ENCODE measurements around the gene PHAF1. TPM values are rescaled to one million over a fixed set of nuclear protein-coding genes. Genes with fewer than 3 reads are reported as not detected.
A peak's percentile ranks its signal among the peaks of the same experiment; 100 is the strongest.

The PHAF1 gene
- total RNA-seq, 1 experiment from 2014 or later = 30.7 TPM

DNA sequence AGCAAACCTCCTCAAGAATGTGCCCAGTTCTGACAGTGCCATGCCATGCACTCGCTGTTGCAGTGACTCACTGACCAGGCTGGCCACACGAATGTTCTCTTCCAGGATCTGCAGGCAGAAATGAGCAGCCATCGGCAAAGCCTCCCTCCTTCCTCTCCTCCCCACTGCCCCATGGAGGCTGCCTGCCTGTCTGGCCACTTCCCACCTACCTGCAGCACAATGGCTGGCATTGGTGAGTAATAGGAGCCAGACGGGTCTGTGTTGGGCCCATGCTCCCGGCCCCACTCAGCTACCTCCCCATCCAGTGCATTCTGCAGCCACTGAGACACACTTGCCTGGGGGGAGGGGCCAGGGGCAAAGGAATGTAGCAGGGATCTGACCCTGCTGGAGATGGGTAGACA, 76.8 kb downstream of the PHAF1 start:
- no peaks in the 10 kb centered on the region for H3K27me3 ChIP-seq (ENCODE audit: low read length)
- no peaks in the 10 kb centered on the region for H3K9me2 ChIP-seq (replicated peaks; ENCODE audit: insufficient read depth, low read length)
- no peak overlapping the region for H3K4me3 ChIP-seq (ENCODE audit: low read length)
- H3K4me1 ChIP-seq (ENCODE audit: low read length) = peaks cover 22% of the 10 kb centered on the region
- no peaks in the 10 kb centered on the region for H3K79me2 ChIP-seq (ENCODE audit: low read length)
- no peak overlapping the region for H3K9ac ChIP-seq (ENCODE audit: low read length)
- H3K4me2 ChIP-seq (ENCODE audit: low read depth, low read length, poor library complexity, severe bottlenecking) = no peak overlapping the region
- no peak overlapping the region for H3K27ac ChIP-seq (ENCODE audit: low read length)
- no peaks in the 10 kb centered on the region for H3K9me3 ChIP-seq (ENCODE audit: low read length)
- H4K20me1 ChIP-seq (ENCODE audit: insufficient read depth, low read depth, low read length) = no peaks in the 10 kb centered on the region
- no peaks in the 10 kb centered on the region for H3K36me3 ChIP-seq (ENCODE audit: insufficient read depth, low read length)
- no peak overlapping the region for H2AFZ ChIP-seq (ENCODE audit: low read length)
- DNase-seq = no peak

DNA sequence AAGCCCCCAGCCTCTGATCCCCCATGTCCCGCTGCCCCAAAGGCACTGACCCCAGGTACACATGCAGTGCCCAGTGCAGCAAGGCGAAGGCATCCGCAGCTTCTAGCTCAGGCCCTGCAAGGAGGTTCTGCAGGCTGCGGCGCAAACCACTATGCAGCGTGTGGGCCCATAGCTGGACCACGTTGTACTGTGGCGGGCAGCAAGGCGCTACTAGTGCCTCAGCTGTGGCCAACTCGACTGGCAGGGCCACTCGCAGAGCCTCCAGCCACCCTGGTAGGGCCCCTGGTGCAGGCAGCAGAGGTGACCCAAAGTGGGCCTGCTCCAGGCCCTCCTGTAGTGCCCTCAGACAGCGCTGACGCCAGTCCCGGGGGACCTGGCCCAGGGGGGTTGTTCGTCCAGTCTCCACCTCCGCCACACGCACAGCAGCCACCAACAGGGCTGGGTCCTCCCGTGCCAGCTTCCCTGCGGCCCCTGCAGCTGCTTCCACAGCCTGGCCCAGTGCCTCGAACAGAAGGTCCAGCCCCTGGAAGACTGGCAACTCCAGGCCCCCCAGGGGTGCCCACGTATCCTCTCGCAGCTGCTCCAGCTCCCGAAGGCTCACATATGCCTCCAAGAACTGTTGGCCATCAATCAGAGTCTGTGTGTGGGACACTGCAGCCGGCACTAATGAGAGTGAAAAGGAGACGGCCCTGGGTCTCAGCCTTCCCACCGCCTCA, 77.6 kb downstream of the PHAF1 start:
- DNase-seq = no peak
- no peaks in the 10 kb centered on the region for H3K27me3 ChIP-seq (ENCODE audit: low read length)
- peaks cover 3% of the 10 kb centered on the region for H3K79me2 ChIP-seq (ENCODE audit: low read length)
- no peak overlapping the region for H3K27ac ChIP-seq (ENCODE audit: low read length)
- H3K4me2 ChIP-seq (ENCODE audit: low read depth, low read length, poor library complexity, severe bottlenecking) = no peak overlapping the region
- H2AFZ ChIP-seq (ENCODE audit: low read length) = no peak overlapping the region
- H3K9me3 ChIP-seq (ENCODE audit: low read length) = no peaks in the 10 kb centered on the region
- H3K9ac ChIP-seq (ENCODE audit: low read length) = no peak overlapping the region
- H4K20me1 ChIP-seq (ENCODE audit: insufficient read depth, low read depth, low read length) = peaks cover 2% of the 10 kb centered on the region; the same call in 1 of the 2 replicates
- no peaks in the 10 kb centered on the region for H3K9me2 ChIP-seq (replicated peaks; ENCODE audit: insufficient read depth, low read length)
- no peak overlapping the region for H3K4me3 ChIP-seq (ENCODE audit: low read length)
- H3K36me3 ChIP-seq (ENCODE audit: insufficient read depth, low read length) = no peaks in the 10 kb centered on the region
- peaks cover 19% of the 10 kb centered on the region for H3K4me1 ChIP-seq (ENCODE audit: low read length)

DNA sequence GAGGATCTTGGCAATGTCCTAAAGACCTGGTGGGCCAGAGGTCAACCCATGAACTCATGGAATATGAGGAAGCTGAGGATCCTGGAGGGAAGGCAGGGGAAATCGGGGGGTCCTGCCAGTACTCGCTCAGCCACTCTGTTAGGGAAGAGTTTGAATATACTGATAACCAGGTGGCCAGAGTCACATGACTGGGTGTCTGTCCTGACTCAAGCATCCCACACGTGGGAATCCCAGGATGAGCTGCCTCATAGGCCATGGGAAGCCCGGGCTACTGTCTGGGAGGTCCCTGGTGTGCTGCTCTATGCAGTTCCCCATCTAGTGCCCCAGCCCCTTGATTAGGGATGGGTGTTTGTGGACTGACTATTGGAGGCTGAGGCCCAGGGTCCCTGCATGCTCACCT, 78.6 kb downstream of the PHAF1 start:
- H3K9ac ChIP-seq (ENCODE audit: low read length) = no peak overlapping the region
- H3K9me2 ChIP-seq (replicated peaks; ENCODE audit: insufficient read depth, low read length) = no peaks in the 10 kb centered on the region
- H3K4me2 ChIP-seq (ENCODE audit: low read depth, low read length, poor library complexity, severe bottlenecking) = no peak overlapping the region
- H4K20me1 ChIP-seq (ENCODE audit: insufficient read depth, low read depth, low read length) = peaks cover 12% of the 10 kb centered on the region
- no peak overlapping the region for H2AFZ ChIP-seq (ENCODE audit: low read length)
- H3K27me3 ChIP-seq (ENCODE audit: low read length) = no peaks in the 10 kb centered on the region
- no peak overlapping the region for H3K27ac ChIP-seq (ENCODE audit: low read length)
- H3K9me3 ChIP-seq (ENCODE audit: low read length) = no peaks in the 10 kb centered on the region
- H3K79me2 ChIP-seq (ENCODE audit: low read length) = peaks cover 13% of the 10 kb centered on the region
- H3K36me3 ChIP-seq (ENCODE audit: insufficient read depth, low read length) = peaks cover 1% of the 10 kb centered on the region; the same call in 1 of the 2 replicates
- no peak overlapping the region for H3K4me3 ChIP-seq (ENCODE audit: low read length)
- peaks cover 16% of the 10 kb centered on the region for H3K4me1 ChIP-seq (ENCODE audit: low read length)
- no peak for DNase-seq

DNA sequence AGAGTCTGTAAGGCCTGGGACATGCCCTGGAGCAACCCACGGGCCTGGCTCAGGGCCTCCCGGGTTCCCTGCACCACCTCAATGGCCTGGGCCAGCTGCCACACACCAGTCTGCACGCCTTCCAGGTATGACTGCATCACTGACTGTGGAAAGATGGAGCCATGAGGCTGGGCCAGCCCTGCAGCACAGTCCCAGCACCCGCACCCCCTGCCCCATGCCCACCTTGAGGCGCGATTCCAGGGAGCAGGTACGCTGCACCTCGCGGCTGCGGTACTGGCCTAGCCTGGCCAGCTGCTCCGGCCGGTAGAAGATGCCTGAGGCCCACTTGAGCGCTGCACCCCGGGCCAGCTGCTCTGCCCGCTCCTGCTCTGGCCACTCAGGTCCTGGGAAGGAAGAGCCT, 79.1 kb downstream of the PHAF1 start:
- no peaks in the 10 kb centered on the region for H3K9me2 ChIP-seq (replicated peaks; ENCODE audit: insufficient read depth, low read length)
- H3K79me2 ChIP-seq (ENCODE audit: low read length) = peaks cover 18% of the 10 kb centered on the region
- no peak overlapping the region for H3K4me3 ChIP-seq (ENCODE audit: low read length)
- H2AFZ ChIP-seq (ENCODE audit: low read length) = no peak overlapping the region
- H3K4me1 ChIP-seq (ENCODE audit: low read length) = peaks cover 20% of the 10 kb centered on the region
- no peaks in the 10 kb centered on the region for H3K9me3 ChIP-seq (ENCODE audit: low read length)
- no peaks in the 10 kb centered on the region for H3K27me3 ChIP-seq (ENCODE audit: low read length)
- H3K4me2 ChIP-seq (ENCODE audit: low read depth, low read length, poor library complexity, severe bottlenecking) = no peak overlapping the region
- no peak overlapping the region for H3K27ac ChIP-seq (ENCODE audit: low read length)
- H3K9ac ChIP-seq (ENCODE audit: low read length) = no peak overlapping the region
- peaks cover 6% of the 10 kb centered on the region; the same call in 1 of the 2 replicates for H3K36me3 ChIP-seq (ENCODE audit: insufficient read depth, low read length)
- no peak for DNase-seq
- H4K20me1 ChIP-seq (ENCODE audit: insufficient read depth, low read depth, low read length) = peaks cover 17% of the 10 kb centered on the region

DNA sequence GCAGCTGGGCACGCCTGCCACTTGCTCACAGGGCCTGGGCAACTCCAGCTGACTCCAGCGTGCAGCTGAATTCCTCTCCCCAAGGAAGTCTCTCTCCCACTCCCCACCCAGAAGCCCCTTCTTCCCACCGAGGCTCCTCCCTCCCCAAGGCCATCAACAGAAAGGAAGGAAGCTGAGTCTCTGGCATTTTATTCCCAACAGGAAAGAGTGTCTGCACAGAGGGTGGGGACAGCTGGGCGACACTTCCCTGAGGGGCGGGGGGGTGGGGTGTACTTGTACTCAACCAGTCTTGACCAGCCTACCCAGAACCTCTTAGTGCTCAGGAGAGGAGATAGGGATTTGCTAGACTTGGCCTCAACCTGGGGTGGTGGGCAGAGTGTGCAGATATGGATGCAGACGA, 80.3 kb downstream of the PHAF1 start, which contains the start of gene EXOC3L1:
Gene EXOC3L1 (minus strand): TSS at position 96 of the 400 bp plus-strand sequence. CDS start 460 bp downstream, outside the sequence.
- H3K9ac ChIP-seq (ENCODE audit: low read length) = no peak within 1 kb of the TSS
- H3K4me1 ChIP-seq (ENCODE audit: low read length) = peaks cover 16% of the 10 kb centered on the region
- peaks cover 28% of the 10 kb centered on the region for H4K20me1 ChIP-seq (ENCODE audit: insufficient read depth, low read depth, low read length)
- H3K27ac ChIP-seq (ENCODE audit: low read length) = no peak within 1 kb of the TSS
- H3K4me3 ChIP-seq (ENCODE audit: low read length) = no peak within 1 kb of the TSS
- H3K9me3 ChIP-seq (ENCODE audit: low read length) = no peaks in the 10 kb centered on the region
- DNase-seq = no peak
- no peak within 1 kb of the TSS; the same call in 1 of the 2 replicates for H2AFZ ChIP-seq (ENCODE audit: low read length)
- peaks cover 26% of the 10 kb centered on the region for H3K79me2 ChIP-seq (ENCODE audit: low read length)
- H3K9me2 ChIP-seq (replicated peaks; ENCODE audit: insufficient read depth, low read length) = no peaks in the 10 kb centered on the region
- no peaks in the 10 kb centered on the region for H3K27me3 ChIP-seq (ENCODE audit: low read length)
- H3K36me3 ChIP-seq (ENCODE audit: insufficient read depth, low read length) = peaks cover 12% of the 10 kb centered on the region; the same call in 1 of the 2 replicates
- H3K4me2 ChIP-seq (ENCODE audit: low read depth, low read length, poor library complexity, severe bottlenecking) = no peak within 1 kb of the TSS

DNA sequence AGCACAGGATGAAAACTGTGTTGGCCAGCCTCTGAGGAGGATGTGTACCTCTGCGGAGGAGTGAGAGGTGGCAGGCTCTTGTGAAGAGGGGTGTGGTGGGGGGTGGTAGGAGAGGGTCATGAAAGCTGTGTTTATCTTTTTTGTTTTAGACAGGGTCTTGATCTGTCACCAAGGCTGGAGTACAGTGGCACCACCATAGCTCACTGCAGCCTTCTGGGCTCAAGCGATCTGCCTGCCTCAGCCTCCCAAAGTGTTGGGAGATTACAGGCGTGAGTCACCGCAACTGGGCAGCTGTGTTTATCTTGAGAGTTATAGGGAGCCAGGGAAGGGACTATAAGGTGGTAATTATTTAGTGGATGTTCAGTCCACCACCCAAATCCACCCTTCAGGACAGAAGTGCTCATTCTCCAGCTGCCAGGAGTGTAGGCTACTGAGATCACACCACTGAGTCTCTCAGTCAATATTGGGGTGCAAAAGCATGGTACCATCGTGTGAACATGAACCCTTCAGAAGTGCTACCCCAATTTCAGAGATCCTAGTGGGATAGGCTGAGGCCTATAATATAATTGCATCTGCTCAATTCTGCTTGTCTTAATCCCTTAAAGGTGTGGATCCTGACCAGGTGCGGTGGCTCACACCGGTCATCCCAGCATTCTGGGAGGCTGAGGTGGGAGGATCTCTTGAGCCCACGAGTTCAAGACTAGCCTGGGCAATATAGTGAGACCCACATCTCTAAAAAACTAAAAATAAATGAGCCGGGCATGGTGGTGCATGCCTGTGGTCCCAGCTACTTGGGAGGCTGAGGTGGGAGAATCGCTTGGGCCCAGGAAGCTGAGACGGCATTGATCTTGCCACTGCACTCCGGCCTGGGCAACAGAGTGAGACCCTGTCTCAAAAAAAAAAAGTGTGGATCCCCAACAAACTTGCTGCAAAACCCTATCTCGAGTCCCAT, 81.0 kb downstream of the PHAF1 start:
- no peaks in the 10 kb centered on the region for H3K9me3 ChIP-seq (ENCODE audit: low read length)
- H2AFZ ChIP-seq (ENCODE audit: low read length) = no peak overlapping the region; the same call in 1 of the 2 replicates
- no peak overlapping the region for H3K9ac ChIP-seq (ENCODE audit: low read length)
- H3K79me2 ChIP-seq (ENCODE audit: low read length) = peaks cover 26% of the 10 kb centered on the region
- peaks cover 28% of the 10 kb centered on the region for H4K20me1 ChIP-seq (ENCODE audit: insufficient read depth, low read depth, low read length)
- H3K9me2 ChIP-seq (replicated peaks; ENCODE audit: insufficient read depth, low read length) = no peaks in the 10 kb centered on the region
- no peak overlapping the region for H3K27ac ChIP-seq (ENCODE audit: low read length)
- H3K27me3 ChIP-seq (ENCODE audit: low read length) = no peaks in the 10 kb centered on the region
- H3K4me1 ChIP-seq (ENCODE audit: low read length) = peaks cover 16% of the 10 kb centered on the region
- H3K36me3 ChIP-seq (ENCODE audit: insufficient read depth, low read length) = peaks cover 12% of the 10 kb centered on the region; the same call in 1 of the 2 replicates
- DNase-seq = no peak
- H3K4me2 ChIP-seq (ENCODE audit: low read depth, low read length, poor library complexity, severe bottlenecking) = no peak overlapping the region
- no peak overlapping the region for H3K4me3 ChIP-seq (ENCODE audit: low read length)

DNA sequence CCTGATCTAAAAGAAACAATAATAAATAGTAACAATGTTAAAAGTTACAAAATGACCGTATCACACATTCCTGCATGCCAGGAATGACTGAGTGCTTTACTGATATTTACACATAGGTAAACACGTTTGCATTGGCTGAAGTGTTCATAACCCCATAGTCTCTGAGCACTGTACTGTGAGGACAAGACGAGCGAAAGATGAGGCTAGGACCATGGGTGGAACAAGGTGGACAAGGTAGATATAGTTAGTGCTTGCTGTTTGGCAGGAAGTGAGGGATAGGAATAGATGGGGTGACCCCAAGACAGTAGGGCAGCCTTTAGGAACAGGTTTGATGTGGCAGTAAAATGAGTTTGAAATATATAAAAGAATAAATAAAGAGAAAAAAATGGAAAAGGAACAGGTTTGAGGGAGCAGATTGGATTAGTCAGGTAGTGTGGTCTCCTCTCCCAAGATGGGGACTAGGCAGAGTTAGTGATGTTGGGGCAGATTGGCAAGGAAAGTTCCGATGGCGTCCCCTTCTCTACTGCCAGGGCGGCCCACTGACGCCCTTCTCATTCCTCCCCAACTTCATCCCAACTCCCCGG, 81.8 kb downstream of the PHAF1 start:
- H3K4me1 ChIP-seq (ENCODE audit: low read length) = peaks cover 16% of the 10 kb centered on the region
- 0 out of 2 replicates have a peak overlapping the region, but pooled peaks have one; percentile 70 for H2AFZ ChIP-seq (ENCODE audit: low read length)
- DNase-seq = no peak
- peaks cover 28% of the 10 kb centered on the region for H4K20me1 ChIP-seq (ENCODE audit: insufficient read depth, low read depth, low read length)
- H3K79me2 ChIP-seq (ENCODE audit: low read length) = peaks cover 26% of the 10 kb centered on the region
- no peak overlapping the region for H3K27ac ChIP-seq (ENCODE audit: low read length)
- no peaks in the 10 kb centered on the region for H3K9me2 ChIP-seq (replicated peaks; ENCODE audit: insufficient read depth, low read length)
- peak overlapping the region; percentile 100; the same call in 1 of the 2 replicates for H3K9ac ChIP-seq (ENCODE audit: low read length)
- H3K9me3 ChIP-seq (ENCODE audit: low read length) = no peaks in the 10 kb centered on the region
- peaks cover 12% of the 10 kb centered on the region; the same call in 1 of the 2 replicates for H3K36me3 ChIP-seq (ENCODE audit: insufficient read depth, low read length)
- H3K4me3 ChIP-seq (ENCODE audit: low read length) = peak overlapping the region; percentile 100
- H3K27me3 ChIP-seq (ENCODE audit: low read length) = no peaks in the 10 kb centered on the region
- peak overlapping the region; percentile 99 for H3K4me2 ChIP-seq (ENCODE audit: low read depth, low read length, poor library complexity, severe bottlenecking)

All from Karpas-422 (cell line).